Breast epithelium (tissue), 4 donors: ENCODE measurements around the gene REX1BD. TPM values are rescaled to one million over a fixed set of nuclear protein-coding genes. Genes with fewer than 3 reads are reported as not detected.

Experiments used
- DNase-seq, 2 donors: peaks; one replicate each; pipeline ENCODE4 v3.0.0-alpha.2; 2019; ENCODE audit warnings: low spot score in 2 of 2
- H3K27ac ChIP-seq, 2 donors: fragments of 200-600 bp; sonication (generic) in 1 of 2; one replicate each; pipeline ENCODE4 v1.5.1; 2016 to 2019; ENCODE audit warnings: mild to moderate bottlenecking in 1 of 2
- H3K27me3 ChIP-seq, 2 donors: fragments of 200-600 bp; sonication (generic) in 1 of 2; one replicate each; pipeline versions ENCODE4 v1.5.1 to v1.6.0; 2017 to 2019; ENCODE audit warnings: control low read depth in 1 of 2, mild to moderate bottlenecking in 1 of 2
- H3K36me3 ChIP-seq: fragments of 200-600 bp; one replicate; pipeline ENCODE4 v1.5.1; 2019
- H3K4me1 ChIP-seq, 2 donors: fragments of 200-600 bp; sonication (generic); one replicate each; pipeline ENCODE4 v1.5.1; 2016 to 2019; ENCODE audit warnings: control low read depth in 1 of 2
- H3K4me3 ChIP-seq, 3 donors: fragments of 200-600 bp; sonication (generic); 1 replicate in 2 of 3; 2 replicates in 1 of 3; pipeline ENCODE4 v1.5.1; 2016 to 2019; ENCODE audit warnings: mild to moderate bottlenecking in 3 of 3, moderate library complexity in 2 of 3
- H3K9me3 ChIP-seq, 2 donors: fragments of 200-600 bp; sonication (generic) in 1 of 2; one replicate each; pipeline ENCODE4 v1.5.1; 2016 to 2019; ENCODE audit warnings: control low read depth in 1 of 2
- POLR2A ChIP-seq: fragments of 450-650 bp; IDR thresholded peaks from one replicate; pipeline ENCODE4 v1.6.1; 2016; ENCODE audit warnings: antibody characterized with exemption, mild to moderate bottlenecking, moderate library complexity
- POLR2AphosphoS5 ChIP-seq, 3 donors: sonication (generic); formaldehyde crosslinking; IDR thresholded peaks; one replicate each; pipeline ENCODE4 v1.6.1; 2017; ENCODE audit warnings: antibody characterized with exemption in 3 of 3
- intact Hi-C: fragments of 100-400 bp; cut with DNase I; formaldehyde crosslinking; loops from one replicate; pipeline ENCODE4 v1.15.1; 2023; ENCODE audit warnings: low total_unique reads
- total RNA-seq, 3 donors: library from RNA; depleted of rRNA; stranded (reverse); fragments of >200 nt; gene quantifications; one replicate each; pipeline ENCODE4 v1.1.0, GENCODE V29; 2016
- TF ChIP-seq, protein P1 (sequence below), 3 donors: fragments of 450-650 bp; IDR thresholded peaks; one replicate each; pipeline ENCODE4 v1.5.1; 2016 to 2017; ENCODE audit warnings: antibody characterized with exemption in 3 of 3, mild to moderate bottlenecking in 3 of 3, moderate library complexity in 3 of 3

Gene REX1BD
- total RNA-seq, 3 donors from 2014 or later: 99.8 to 117 (median 111) TPM

DNA sequence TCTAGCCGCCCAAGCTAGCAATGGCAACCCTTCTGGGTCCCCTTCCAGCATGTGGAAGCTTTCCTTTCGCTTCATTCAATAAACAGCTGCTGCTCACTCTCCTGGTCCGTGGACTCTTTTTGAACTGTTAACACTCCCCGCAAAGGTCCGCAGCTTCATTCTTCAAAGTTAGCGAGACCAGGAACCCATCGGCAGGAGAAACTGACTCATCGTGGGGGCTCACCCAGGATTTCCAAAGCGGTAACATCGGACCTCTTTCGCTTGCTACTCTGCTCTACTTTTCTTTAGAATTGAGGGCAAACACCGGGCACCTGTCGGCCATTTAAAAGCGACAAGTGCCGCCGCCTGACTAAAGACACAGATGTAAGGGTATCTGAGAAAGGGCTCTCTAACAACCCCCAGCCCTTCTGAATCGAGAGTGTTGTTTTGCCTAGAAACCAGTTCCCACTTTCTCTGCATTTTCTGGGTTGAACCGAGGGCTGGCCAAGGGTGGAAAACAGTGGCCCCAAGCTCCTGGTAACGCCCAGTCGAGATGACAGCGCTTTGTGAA lies 11.2 kb upstream of the REX1BD start:
- H3K36me3 ChIP-seq: peaks cover 7% of the 10 kb centered on the region
- no peak overlapping the region for H3K4me3 ChIP-seq
- DNase-seq: no peak
- intact Hi-C loops: no loop called here
- no peak for TF ChIP-seq POLR2AphosphoS5 (IDR thresholded peaks at IDR 0.05)
- TF ChIP-seq, protein P1, sequence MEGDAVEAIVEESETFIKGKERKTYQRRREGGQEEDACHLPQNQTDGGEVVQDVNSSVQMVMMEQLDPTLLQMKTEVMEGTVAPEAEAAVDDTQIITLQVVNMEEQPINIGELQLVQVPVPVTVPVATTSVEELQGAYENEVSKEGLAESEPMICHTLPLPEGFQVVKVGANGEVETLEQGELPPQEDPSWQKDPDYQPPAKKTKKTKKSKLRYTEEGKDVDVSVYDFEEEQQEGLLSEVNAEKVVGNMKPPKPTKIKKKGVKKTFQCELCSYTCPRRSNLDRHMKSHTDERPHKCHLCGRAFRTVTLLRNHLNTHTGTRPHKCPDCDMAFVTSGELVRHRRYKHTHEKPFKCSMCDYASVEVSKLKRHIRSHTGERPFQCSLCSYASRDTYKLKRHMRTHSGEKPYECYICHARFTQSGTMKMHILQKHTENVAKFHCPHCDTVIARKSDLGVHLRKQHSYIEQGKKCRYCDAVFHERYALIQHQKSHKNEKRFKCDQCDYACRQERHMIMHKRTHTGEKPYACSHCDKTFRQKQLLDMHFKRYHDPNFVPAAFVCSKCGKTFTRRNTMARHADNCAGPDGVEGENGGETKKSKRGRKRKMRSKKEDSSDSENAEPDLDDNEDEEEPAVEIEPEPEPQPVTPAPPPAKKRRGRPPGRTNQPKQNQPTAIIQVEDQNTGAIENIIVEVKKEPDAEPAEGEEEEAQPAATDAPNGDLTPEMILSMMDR (IDR thresholded peaks at IDR 0.05): no peak
- no peak for TF ChIP-seq POLR2A
- H3K27ac ChIP-seq: no peak overlapping the region
- no peaks in the 10 kb centered on the region for H3K27me3 ChIP-seq
- peaks cover 10 to 12% of the 10 kb centered on the region in 2 donors for H3K4me1 ChIP-seq
- H3K9me3 ChIP-seq: no peaks in the 10 kb centered on the region

DNA sequence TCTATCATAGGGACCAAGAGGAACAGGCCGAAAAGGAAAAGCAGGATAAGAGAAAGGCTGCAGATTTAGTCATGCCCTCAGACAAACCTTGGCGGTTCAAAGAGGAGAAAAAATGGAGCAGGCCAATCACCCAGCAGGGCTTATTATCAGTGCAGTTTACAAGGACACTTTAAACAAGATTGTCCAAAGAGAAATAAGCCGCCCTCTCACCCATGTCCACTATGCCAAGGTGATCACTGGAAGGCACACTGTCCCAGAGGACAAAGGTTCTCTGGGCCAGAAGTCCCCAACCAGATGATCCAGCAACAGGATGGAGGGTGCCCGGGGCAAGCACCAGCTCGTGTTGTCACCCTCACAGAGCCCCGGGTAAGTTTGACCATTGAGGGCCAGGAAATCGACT lies 8.3 kb upstream of the REX1BD start:
- Histone ChIP-seq H3K27me3 (no peaks in the 10 kb centered on the region), H3K36me3 (peaks cover 2% of the 10 kb centered on the region), H3K4me1 (no peaks in the 10 kb centered on the region), H3K9me3 (no peaks in the 10 kb centered on the region), H3K4me3 (no peak overlapping the region), H3K27ac (no peak overlapping the region)
- no peak for TF ChIP-seq POLR2A
- TF ChIP-seq, protein P1 (IDR thresholded peaks at IDR 0.05): no peak
- TF ChIP-seq POLR2AphosphoS5 (IDR thresholded peaks at IDR 0.05): no peak
- no peak for DNase-seq
- intact Hi-C loops: no loop called here

DNA sequence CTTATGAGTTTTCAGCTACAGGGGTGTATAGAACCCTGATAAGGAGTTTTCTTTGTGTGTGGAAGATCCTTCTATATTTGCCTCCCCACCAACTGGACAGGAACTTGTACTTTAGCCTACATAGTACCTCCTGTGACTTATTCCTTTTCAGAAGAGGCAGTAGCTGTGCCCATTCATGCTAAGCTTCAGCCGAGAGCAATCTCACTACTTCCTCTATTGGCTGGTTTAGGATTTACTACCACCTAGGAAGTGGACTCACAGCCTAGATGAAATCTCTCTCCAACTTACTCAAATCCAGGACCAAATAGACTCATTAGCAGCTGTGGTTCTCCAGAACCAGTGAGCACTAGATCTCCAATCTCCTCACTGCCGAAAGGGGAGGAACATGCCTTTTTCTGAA lies 2.3 kb upstream of the REX1BD start:
- intact Hi-C loops: no loop called here
- DNase-seq: no peak
- Histone ChIP-seq H3K36me3 (no peaks in the 10 kb centered on the region), H3K9me3 (no peaks in the 10 kb centered on the region), H3K27ac (no peak overlapping the region), H3K4me1 (peaks cover 0 to 12% of the 10 kb centered on the region in 2 donors), H3K27me3 (no peaks in the 10 kb centered on the region), H3K4me3 (no peak overlapping the region)
- TF ChIP-seq, protein P1 (IDR thresholded peaks at IDR 0.05): no peak
- no peak for TF ChIP-seq POLR2A
- no peak for TF ChIP-seq POLR2AphosphoS5 (IDR thresholded peaks at IDR 0.05)

DNA sequence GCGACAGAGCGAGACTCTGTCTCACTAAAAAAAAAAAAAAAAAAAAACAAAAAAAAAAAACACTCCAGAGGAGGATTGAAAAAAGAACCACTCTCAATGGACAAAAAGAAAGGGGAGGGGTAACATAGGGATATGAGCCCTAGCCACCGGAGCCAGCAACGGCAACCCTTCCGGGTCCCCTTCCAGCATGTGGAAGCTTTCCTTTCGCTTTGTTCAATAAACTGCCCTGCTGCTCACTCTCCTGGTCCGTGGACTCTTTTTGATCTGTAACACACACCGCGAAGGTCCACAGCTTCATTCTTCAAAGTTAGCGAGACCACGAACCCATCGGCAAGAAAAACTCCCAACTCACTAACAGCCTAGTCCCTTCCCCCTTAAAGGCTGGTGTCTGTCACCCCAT lies 1.0 kb upstream of the REX1BD start:
- intact Hi-C loops: no loop called here
- H3K4me1 ChIP-seq: peaks cover 0 to 12% of the 10 kb centered on the region in 2 donors
- no peaks in the 10 kb centered on the region for H3K27me3 ChIP-seq
- DNase-seq: no peak
- no peaks in the 10 kb centered on the region for H3K36me3 ChIP-seq
- no peaks in the 10 kb centered on the region for H3K9me3 ChIP-seq
- peak overlapping the region in 1 of 2 donors; percentile 92 for H3K27ac ChIP-seq
- no peak for TF ChIP-seq POLR2A
- TF ChIP-seq, protein P1 (IDR thresholded peaks at IDR 0.05): no peak
- no peak for TF ChIP-seq POLR2AphosphoS5 (IDR thresholded peaks at IDR 0.05)
- peak overlapping the region in 1 of 3 donors; percentile 87 for H3K4me3 ChIP-seq

DNA sequence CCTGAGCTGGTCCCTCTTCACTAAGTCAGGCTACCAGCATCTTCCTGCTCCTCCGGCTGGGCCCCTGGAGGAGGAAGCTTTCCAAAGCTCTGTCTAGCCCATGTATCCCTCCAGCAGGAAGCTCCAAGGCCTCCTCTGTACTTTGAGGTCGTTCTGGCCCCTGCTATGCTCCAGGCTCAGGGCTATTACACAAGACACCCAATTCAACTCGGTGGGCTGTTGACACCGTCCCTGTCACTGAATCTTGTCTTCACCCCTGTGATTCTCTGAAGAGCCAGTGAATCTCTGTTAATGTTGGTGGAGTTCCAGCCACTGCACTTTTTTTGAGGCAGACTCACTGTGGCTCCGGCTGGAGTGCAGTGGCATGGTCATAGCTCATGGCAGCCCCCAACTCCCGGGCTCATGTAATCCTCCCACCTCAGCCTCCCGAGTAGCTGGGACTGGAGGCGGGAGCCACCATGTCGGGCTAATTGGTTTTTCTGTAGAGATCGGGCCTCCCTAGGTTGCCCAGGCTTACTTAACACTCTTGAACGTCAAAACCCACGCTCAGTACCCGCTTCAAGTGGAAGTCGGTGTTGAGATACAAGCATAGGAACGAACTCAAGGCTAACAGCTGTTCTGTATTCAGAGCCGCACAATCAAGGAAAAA lies 512 bp upstream of the REX1BD start:
- TF ChIP-seq, protein P1 (IDR thresholded peaks at IDR 0.05): no peak
- no peak for TF ChIP-seq POLR2A
- TF ChIP-seq POLR2AphosphoS5 (IDR thresholded peaks at IDR 0.05): no peak
- no peaks in the 10 kb centered on the region for H3K9me3 ChIP-seq
- no peaks in the 10 kb centered on the region for H3K36me3 ChIP-seq
- no peak for DNase-seq
- intact Hi-C loops: no loop called here
- H3K27ac ChIP-seq: peak overlapping the region; percentile 72 to 92
- H3K4me1 ChIP-seq: peaks cover 0 to 12% of the 10 kb centered on the region in 2 donors
- H3K4me3 ChIP-seq: peak overlapping the region; percentile 64 to 93 (median 87)
- no peaks in the 10 kb centered on the region for H3K27me3 ChIP-seq
